ENCODE data around the gene ELMO3.

The ELMO3 gene

GRCh38 chr16:67164599-67165061, 34.3 kb upstream of the ELMO3 start, which contains the start of gene HSF4:
Gene HSF4, plus strand, starts transcription at chr16:67164745. Its CDS starts 67 bp downstream, at chr16:67164812.
- no peak within 1 kb of the TSS for H2BK120ac ChIP-seq (ENCODE audit: low read depth, low read length)
- WGBS (ENCODE audit: extremely low coverage, insufficient coverage, low lambda C conversion rate): no CpG with 5 or more reads among the region's 41 CpGs
- H3K4ac ChIP-seq (ENCODE audit: low read depth, low read length): no peak within 1 kb of the TSS
- DNase-seq: no peak
- H3K4me1 ChIP-seq (ENCODE audit: control insufficient read depth, low read depth, low read length): no peaks in the 10 kb centered on the region
- H3K36me3 ChIP-seq (ENCODE audit: control insufficient read depth, insufficient read depth, low read length): no peaks in the 10 kb centered on the region
- H3K4me3 ChIP-seq (ENCODE audit: low read length): no peak within 1 kb of the TSS
- no peak within 1 kb of the TSS for H3K27ac ChIP-seq (ENCODE audit: low read depth, low read length)
- no peak within 1 kb of the TSS for H2BK5ac ChIP-seq (ENCODE audit: low read length)
- no peak within 1 kb of the TSS for H4K8ac ChIP-seq (ENCODE audit: low read depth, low read length)
- no peaks in the 10 kb centered on the region for H3K79me2 ChIP-seq (ENCODE audit: control insufficient read depth, insufficient read depth, low read length)
- H3K27me3 ChIP-seq (ENCODE audit: insufficient read depth, low read length, poor library complexity): peaks cover 72% of the 10 kb centered on the region
- H3K56ac ChIP-seq (ENCODE audit: low read length): peak within 1 kb of the TSS; percentile 70
- no peaks in the 10 kb centered on the region for H3K79me1 ChIP-seq (ENCODE audit: low read length)
- H2BK15ac ChIP-seq (replicated peaks; ENCODE audit: low read depth): no peak within 1 kb of the TSS
- H3K18ac ChIP-seq (ENCODE audit: low read length): no peak within 1 kb of the TSS
- H3K4me2 ChIP-seq (ENCODE audit: low read length): peak within 1 kb of the TSS; percentile 78
- H2AK5ac ChIP-seq (ENCODE audit: low read length): no peak within 1 kb of the TSS
- H4K5ac ChIP-seq (ENCODE audit: low read length): no peak within 1 kb of the TSS
- H3K9ac ChIP-seq (ENCODE audit: low read length): no peak within 1 kb of the TSS
- H3K23ac ChIP-seq (ENCODE audit: low read length): peak within 1 kb of the TSS; percentile 61

GRCh38 chr16:67165121-67166078, 33.5 kb upstream of the ELMO3 start:
- peaks cover 72% of the 10 kb centered on the region for H3K27me3 ChIP-seq (ENCODE audit: insufficient read depth, low read length, poor library complexity)
- no peak overlapping the region for H3K18ac ChIP-seq (ENCODE audit: low read length)
- H2BK5ac ChIP-seq (ENCODE audit: low read length): no peak overlapping the region
- H3K9ac ChIP-seq (ENCODE audit: low read length): no peak overlapping the region
- WGBS (ENCODE audit: extremely low coverage, insufficient coverage, low lambda C conversion rate): no CpG with 5 or more reads among the region's 85 CpGs
- no peak overlapping the region for H2BK15ac ChIP-seq (replicated peaks; ENCODE audit: low read depth)
- no peak overlapping the region for H2AK5ac ChIP-seq (ENCODE audit: low read length)
- H3K4me1 ChIP-seq (ENCODE audit: control insufficient read depth, low read depth, low read length): no peaks in the 10 kb centered on the region
- DNase-seq: peak; percentile 55
- H3K4me2 ChIP-seq (ENCODE audit: low read length): peak overlapping the region; percentile 38
- no peak overlapping the region for H3K27ac ChIP-seq (ENCODE audit: low read depth, low read length)
- no peaks in the 10 kb centered on the region for H3K79me1 ChIP-seq (ENCODE audit: low read length)
- no peak overlapping the region for H4K8ac ChIP-seq (ENCODE audit: low read depth, low read length)
- H3K23ac ChIP-seq (ENCODE audit: low read length): peak overlapping the region; percentile 61
- H3K4ac ChIP-seq (ENCODE audit: low read depth, low read length): no peak overlapping the region
- no peaks in the 10 kb centered on the region for H3K36me3 ChIP-seq (ENCODE audit: control insufficient read depth, insufficient read depth, low read length)
- no peak overlapping the region for H4K5ac ChIP-seq (ENCODE audit: low read length)
- H3K56ac ChIP-seq (ENCODE audit: low read length): peak overlapping the region; percentile 64
- H3K4me3 ChIP-seq (ENCODE audit: low read length): no peak overlapping the region
- H3K79me2 ChIP-seq (ENCODE audit: control insufficient read depth, insufficient read depth, low read length): no peaks in the 10 kb centered on the region
- H2BK120ac ChIP-seq (ENCODE audit: low read depth, low read length): no peak overlapping the region

GRCh38 chr16:67166110-67166547, 32.8 kb upstream of the ELMO3 start:
- no peak for DNase-seq
- Histone ChIP-seq H3K4me1 (ENCODE audit: control insufficient read depth, low read depth, low read length) (peaks cover 4% of the 10 kb centered on the region), H3K18ac (ENCODE audit: low read length) (no peak overlapping the region), H2BK5ac (ENCODE audit: low read length) (no peak overlapping the region), H2BK15ac (replicated peaks; ENCODE audit: low read depth) (no peak overlapping the region), H3K23ac (ENCODE audit: low read length) (peak overlapping the region; percentile 80), H2BK120ac (ENCODE audit: low read depth, low read length) (no peak overlapping the region), H3K56ac (ENCODE audit: low read length) (no peak overlapping the region), H2AK5ac (ENCODE audit: low read length) (no peak overlapping the region), H3K4ac (ENCODE audit: low read depth, low read length) (no peak overlapping the region), H3K9ac (ENCODE audit: low read length) (no peak overlapping the region), H4K8ac (ENCODE audit: low read depth, low read length) (no peak overlapping the region), H3K79me1 (ENCODE audit: low read length) (no peaks in the 10 kb centered on the region), H4K5ac (ENCODE audit: low read length) (no peak overlapping the region), H3K36me3 (ENCODE audit: control insufficient read depth, insufficient read depth, low read length) (no peaks in the 10 kb centered on the region), H3K27me3 (ENCODE audit: insufficient read depth, low read length, poor library complexity) (peaks cover 72% of the 10 kb centered on the region), H3K79me2 (ENCODE audit: control insufficient read depth, insufficient read depth, low read length) (no peaks in the 10 kb centered on the region), H3K4me3 (ENCODE audit: low read length) (no peak overlapping the region), H3K27ac (ENCODE audit: low read depth, low read length) (no peak overlapping the region), H3K4me2 (ENCODE audit: low read length) (no peak overlapping the region)
- WGBS (ENCODE audit: extremely low coverage, insufficient coverage, low lambda C conversion rate): no CpG with 5 or more reads among the region's 18 CpGs

- Histone ChIP-seq H2BK15ac (replicated peaks; ENCODE audit: low read depth) (no peak overlapping the region), H3K27me3 (ENCODE audit: insufficient read depth, low read length, poor library complexity) (peaks cover 68% of the 10 kb centered on the region), H4K5ac (ENCODE audit: low read length) (no peak overlapping the region), H4K8ac (ENCODE audit: low read depth, low read length) (no peak overlapping the region), H2AK5ac (ENCODE audit: low read length) (no peak overlapping the region), H3K23ac (ENCODE audit: low read length) (no peak overlapping the region), H3K4me3 (ENCODE audit: low read length) (no peak overlapping the region), H3K4me1 (ENCODE audit: control insufficient read depth, low read depth, low read length) (peaks cover 6% of the 10 kb centered on the region), H2BK120ac (ENCODE audit: low read depth, low read length) (no peak overlapping the region), H3K4me2 (ENCODE audit: low read length) (no peak overlapping the region), H3K9ac (ENCODE audit: low read length) (no peak overlapping the region), H3K18ac (ENCODE audit: low read length) (no peak overlapping the region), H3K36me3 (ENCODE audit: control insufficient read depth, insufficient read depth, low read length) (no peaks in the 10 kb centered on the region), H3K4ac (ENCODE audit: low read depth, low read length) (no peak overlapping the region), H3K79me2 (ENCODE audit: control insufficient read depth, insufficient read depth, low read length) (no peaks in the 10 kb centered on the region), H3K79me1 (ENCODE audit: low read length) (no peaks in the 10 kb centered on the region), H3K56ac (ENCODE audit: low read length) (no peak overlapping the region), H2BK5ac (ENCODE audit: low read length) (no peak overlapping the region), H3K27ac (ENCODE audit: low read depth, low read length) (no peak overlapping the region)
- WGBS (ENCODE audit: extremely low coverage, insufficient coverage, low lambda C conversion rate): no CpG with 5 or more reads among the region's 5 CpGs
- DNase-seq: no peak
Observed at GRCh38 chr16:67166598-67167168, 32.2 kb upstream of the ELMO3 start.

GRCh38 chr16:67167588-67167987, 31.3 kb upstream of the ELMO3 start:
- no peak overlapping the region for H3K9ac ChIP-seq (ENCODE audit: low read length)
- no peak overlapping the region for H3K4me3 ChIP-seq (ENCODE audit: low read length)
- no peak overlapping the region for H3K18ac ChIP-seq (ENCODE audit: low read length)
- H3K23ac ChIP-seq (ENCODE audit: low read length): no peak overlapping the region
- no peak overlapping the region for H3K56ac ChIP-seq (ENCODE audit: low read length)
- H3K79me1 ChIP-seq (ENCODE audit: low read length): no peaks in the 10 kb centered on the region
- no peak overlapping the region for H3K4ac ChIP-seq (ENCODE audit: low read depth, low read length)
- no peak overlapping the region for H2BK15ac ChIP-seq (replicated peaks; ENCODE audit: low read depth)
- no peak overlapping the region for H2BK5ac ChIP-seq (ENCODE audit: low read length)
- H3K4me1 ChIP-seq (ENCODE audit: control insufficient read depth, low read depth, low read length): peaks cover 6% of the 10 kb centered on the region
- H3K27me3 ChIP-seq (ENCODE audit: insufficient read depth, low read length, poor library complexity): peaks cover 60% of the 10 kb centered on the region
- H4K5ac ChIP-seq (ENCODE audit: low read length): no peak overlapping the region
- no peak overlapping the region for H2AK5ac ChIP-seq (ENCODE audit: low read length)
- no peak overlapping the region for H3K4me2 ChIP-seq (ENCODE audit: low read length)
- H4K8ac ChIP-seq (ENCODE audit: low read depth, low read length): no peak overlapping the region
- H3K27ac ChIP-seq (ENCODE audit: low read depth, low read length): no peak overlapping the region
- WGBS (ENCODE audit: extremely low coverage, insufficient coverage, low lambda C conversion rate): no CpG with 5 or more reads among the region's 7 CpGs
- no peak for DNase-seq
- no peaks in the 10 kb centered on the region for H3K36me3 ChIP-seq (ENCODE audit: control insufficient read depth, insufficient read depth, low read length)
- H2BK120ac ChIP-seq (ENCODE audit: low read depth, low read length): no peak overlapping the region
- no peaks in the 10 kb centered on the region for H3K79me2 ChIP-seq (ENCODE audit: control insufficient read depth, insufficient read depth, low read length)
